GM12874 (cell line): ENCODE data around the gene CPD.

Experiments
- CTCF ChIP-seq: IDR thresholded peaks from 2 replicates; pipeline ENCODE4 v1.5.1; 2011; ENCODE audit warnings: low read depth, mild to moderate bottlenecking, control low read depth, low read length, moderate library complexity; ENCODE audit not compliant: insufficient read depth

CPD gene

GRCh38 chr17:30358055-30358760 is 20.5 kb upstream of the CPD start:
- TF ChIP-seq CTCF: no peak

GRCh38 chr17:30360086-30360808 is 18.5 kb upstream of the CPD start:
- TF ChIP-seq CTCF: no peak

GRCh38 chr17:30361766-30362279 is 16.9 kb upstream of the CPD start:
- no peak for TF ChIP-seq CTCF

GRCh38 chr17:30363715-30364202 is 15.0 kb upstream of the CPD start:
- no peak for TF ChIP-seq CTCF

- no peak for TF ChIP-seq CTCF
Observed at GRCh38 chr17:30366536-30366935, 12.2 kb upstream of the CPD start.

- no peak for TF ChIP-seq CTCF
Observed at GRCh38 chr17:30368912-30369720, 9.6 kb upstream of the CPD start.

GRCh38 chr17:30369995-30370394 is 8.7 kb upstream of the CPD start:
- no peak for TF ChIP-seq CTCF
